Epithelial cell of proximal tubule (primary cell): ENCODE results near the gene GRID1. TPM values are rescaled to one million over a fixed set of nuclear protein-coding genes. Genes with fewer than 3 reads are reported as not detected.

Experiments used
- DNase-seq: peaks from one replicate; pipeline ENCODE4 v3.0.0-alpha.2; 2011; ENCODE audit warnings: low read depth
- H3K4me3 ChIP-seq: 2 replicates; pipeline ENCODE4 v1.5.1; 2011; ENCODE audit warnings: low read depth, mild to moderate bottlenecking, low read length
- CTCF ChIP-seq: conservative IDR thresholded peaks from 2 replicates; pipeline ENCODE4 v1.5.1; 2012; ENCODE audit warnings: low read depth, mild to moderate bottlenecking, low read length
- total RNA-seq: library from RNA; depleted of rRNA; stranded (reverse); fragments of >200 nt; gene quantifications from 2 replicates; pipeline ENCODE4 v1.2.3, GENCODE V29; 2015

The GRID1 gene
- total RNA-seq, 1 donor from 2014 or later: 0.52 TPM

GRCh38 chr10:85986777-85987176 is 379.8 kb downstream of the GRID1 start:
- no peak for TF ChIP-seq CTCF
- no peak for DNase-seq
- H3K4me3 ChIP-seq: no peak overlapping the region

GRCh38 chr10:85983051-85983450 is 383.5 kb downstream of the GRID1 start:
- DNase-seq: no peak
- H3K4me3 ChIP-seq: no peak overlapping the region
- no peak for TF ChIP-seq CTCF

- no peak overlapping the region for H3K4me3 ChIP-seq
- DNase-seq: no peak
- TF ChIP-seq CTCF: no peak
Measured at GRCh38 chr10:85979598-85979997, 387.0 kb downstream of the GRID1 start.

- no peak overlapping the region for H3K4me3 ChIP-seq
- TF ChIP-seq CTCF: no peak
- no peak for DNase-seq
Measured at GRCh38 chr10:85978566-85979358, 387.8 kb downstream of the GRID1 start.

- H3K4me3 ChIP-seq: no peak overlapping the region
- no peak for TF ChIP-seq CTCF
- DNase-seq: no peak
Measured at GRCh38 chr10:85977642-85978041, 389.0 kb downstream of the GRID1 start.

GRCh38 chr10:85976267-85976793 is 390.3 kb downstream of the GRID1 start:
- no peak for DNase-seq
- TF ChIP-seq CTCF: no peak
- H3K4me3 ChIP-seq: no peak overlapping the region

- DNase-seq: no peak
- TF ChIP-seq CTCF: no peak
- no peak overlapping the region for H3K4me3 ChIP-seq
Measured at GRCh38 chr10:85971494-85971893, 395.1 kb downstream of the GRID1 start.
